Body of pancreas (tissue), 4 donors: ENCODE data around the gene NR6A1.

Experiments
- POLR2A ChIP-seq, 3 donors: fragments of 450-650 bp; IDR thresholded peaks; one replicate each; pipeline ENCODE4 v1.6.1; 2016; ENCODE audit warnings: antibody characterized with exemption in 3 of 3, mild to moderate bottlenecking in 2 of 3
- TF ChIP-seq, protein P1 (sequence below), 7 experiments: fragments of 450-650 bp in 4 of 7; fragments of 200-600 bp in 3 of 7; sonication (generic) in 3 of 7; IDR thresholded peaks; one replicate each; pipeline ENCODE4 v1.5.1; 2016 to 2019; ENCODE audit warnings: antibody characterized with exemption in 7 of 7

DNA sequence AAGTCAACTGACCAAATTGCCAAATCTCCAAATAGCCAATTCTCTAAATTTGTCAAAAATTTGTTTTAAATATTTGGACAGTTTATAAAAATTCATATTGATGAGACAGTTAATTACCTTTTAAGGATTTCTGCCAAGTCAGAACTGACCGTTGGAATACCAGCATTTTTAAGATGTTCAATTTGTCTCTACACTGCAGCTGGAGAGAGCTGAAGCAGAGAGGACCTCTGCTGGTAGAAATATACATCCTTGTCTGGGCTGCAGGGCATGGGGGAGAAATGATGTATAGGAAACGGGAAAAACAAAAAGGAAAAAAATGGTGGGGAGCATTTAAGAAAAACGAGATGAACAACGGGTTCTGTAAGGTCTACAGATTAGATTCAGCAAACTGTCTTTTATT lies 16.8 kb downstream of the NR6A1 start:
- TF ChIP-seq POLR2A (IDR thresholded peaks at IDR 0.05): no peak
- TF ChIP-seq, protein P1, sequence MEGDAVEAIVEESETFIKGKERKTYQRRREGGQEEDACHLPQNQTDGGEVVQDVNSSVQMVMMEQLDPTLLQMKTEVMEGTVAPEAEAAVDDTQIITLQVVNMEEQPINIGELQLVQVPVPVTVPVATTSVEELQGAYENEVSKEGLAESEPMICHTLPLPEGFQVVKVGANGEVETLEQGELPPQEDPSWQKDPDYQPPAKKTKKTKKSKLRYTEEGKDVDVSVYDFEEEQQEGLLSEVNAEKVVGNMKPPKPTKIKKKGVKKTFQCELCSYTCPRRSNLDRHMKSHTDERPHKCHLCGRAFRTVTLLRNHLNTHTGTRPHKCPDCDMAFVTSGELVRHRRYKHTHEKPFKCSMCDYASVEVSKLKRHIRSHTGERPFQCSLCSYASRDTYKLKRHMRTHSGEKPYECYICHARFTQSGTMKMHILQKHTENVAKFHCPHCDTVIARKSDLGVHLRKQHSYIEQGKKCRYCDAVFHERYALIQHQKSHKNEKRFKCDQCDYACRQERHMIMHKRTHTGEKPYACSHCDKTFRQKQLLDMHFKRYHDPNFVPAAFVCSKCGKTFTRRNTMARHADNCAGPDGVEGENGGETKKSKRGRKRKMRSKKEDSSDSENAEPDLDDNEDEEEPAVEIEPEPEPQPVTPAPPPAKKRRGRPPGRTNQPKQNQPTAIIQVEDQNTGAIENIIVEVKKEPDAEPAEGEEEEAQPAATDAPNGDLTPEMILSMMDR (IDR thresholded peaks at IDR 0.05): peak in 3 of 7 experiments; percentile 1 to 12 (median 7)
